ENCODE measurements around the gene CTAGE6. TPM values are rescaled to one million over a fixed set of nuclear protein-coding genes. Genes with fewer than 3 reads are reported as not detected.
"Not testable (repeated sequence)": the region's sequence is repeated elsewhere in the genome, so short reads cannot be mapped to it uniquely, and the experiment has no call there.

CTAGE6 gene
- not detected for total RNA-seq (ENCODE audit: unreplicated experiment)
- long read RNA-seq: 0 reads

GRCh38 chr7:143757596-143757995 is at the start of gene CTAGE6:
CTAGE6 (minus strand) TSS chr7:143757696; CDS start chr7:143757658, 38 bp downstream.
- not testable (repeated sequence) for H3K4me1 Mint-ChIP-seq (ENCODE audit: low read depth, unreplicated experiment); H3K36me3 Mint-ChIP-seq (ENCODE audit: unreplicated experiment); H3K27me3 Mint-ChIP-seq (ENCODE audit: unreplicated experiment); H3K27ac Mint-ChIP-seq (ENCODE audit: unreplicated experiment); H3K9me3 Mint-ChIP-seq (ENCODE audit: unreplicated experiment); DNase-seq; H3K4me3 Mint-ChIP-seq (ENCODE audit: unreplicated experiment)

- H3K4me3 Mint-ChIP-seq (ENCODE audit: unreplicated experiment); H3K9me3 Mint-ChIP-seq (ENCODE audit: unreplicated experiment); DNase-seq; H3K27me3 Mint-ChIP-seq (ENCODE audit: unreplicated experiment); H3K36me3 Mint-ChIP-seq (ENCODE audit: unreplicated experiment); H3K4me1 Mint-ChIP-seq (ENCODE audit: low read depth, unreplicated experiment); H3K27ac Mint-ChIP-seq (ENCODE audit: unreplicated experiment): not testable (repeated sequence)
Measured at GRCh38 chr7:143806664-143807071, 49.2 kb upstream of the CTAGE6 start.

GRCh38 chr7:143797896-143798290 is 40.4 kb upstream of the CTAGE6 start:
- not testable (repeated sequence) for H3K4me1 Mint-ChIP-seq (ENCODE audit: low read depth, unreplicated experiment); H3K27me3 Mint-ChIP-seq (ENCODE audit: unreplicated experiment)

GRCh38 chr7:143797119-143797895 is 39.8 kb upstream of the CTAGE6 start:
- not testable (repeated sequence) for H3K9me3 Mint-ChIP-seq (ENCODE audit: unreplicated experiment); H3K27ac Mint-ChIP-seq (ENCODE audit: unreplicated experiment); H3K4me1 Mint-ChIP-seq (ENCODE audit: low read depth, unreplicated experiment); H3K4me3 Mint-ChIP-seq (ENCODE audit: unreplicated experiment); H3K36me3 Mint-ChIP-seq (ENCODE audit: unreplicated experiment); DNase-seq; H3K27me3 Mint-ChIP-seq (ENCODE audit: unreplicated experiment)

More at GRCh38 chr7:143797896-143798290, 40.4 kb upstream of the CTAGE6 start:
- H3K27ac Mint-ChIP-seq (ENCODE audit: unreplicated experiment); DNase-seq; H3K9me3 Mint-ChIP-seq (ENCODE audit: unreplicated experiment); H3K36me3 Mint-ChIP-seq (ENCODE audit: unreplicated experiment); H3K4me3 Mint-ChIP-seq (ENCODE audit: unreplicated experiment): not testable (repeated sequence)

- not testable (repeated sequence) for H3K9me3 Mint-ChIP-seq (ENCODE audit: unreplicated experiment); H3K4me3 Mint-ChIP-seq (ENCODE audit: unreplicated experiment); DNase-seq
Measured at GRCh38 chr7:143795653-143796052, 38.2 kb upstream of the CTAGE6 start.

GRCh38 chr7:143792633-143793032 is 35.1 kb upstream of the CTAGE6 start:
- not testable (repeated sequence) for H3K4me3 Mint-ChIP-seq (ENCODE audit: unreplicated experiment); H3K36me3 Mint-ChIP-seq (ENCODE audit: unreplicated experiment); H3K4me1 Mint-ChIP-seq (ENCODE audit: low read depth, unreplicated experiment); H3K9me3 Mint-ChIP-seq (ENCODE audit: unreplicated experiment); H3K27me3 Mint-ChIP-seq (ENCODE audit: unreplicated experiment); DNase-seq; H3K27ac Mint-ChIP-seq (ENCODE audit: unreplicated experiment)

More at GRCh38 chr7:143795653-143796052, 38.2 kb upstream of the CTAGE6 start:
- H3K27ac Mint-ChIP-seq (ENCODE audit: unreplicated experiment); H3K36me3 Mint-ChIP-seq (ENCODE audit: unreplicated experiment); H3K4me1 Mint-ChIP-seq (ENCODE audit: low read depth, unreplicated experiment); H3K27me3 Mint-ChIP-seq (ENCODE audit: unreplicated experiment): not testable (repeated sequence)

GRCh38 chr7:143785415-143786182 is 28.1 kb upstream of the CTAGE6 start:
- not testable (repeated sequence) for H3K27me3 Mint-ChIP-seq (ENCODE audit: unreplicated experiment); H3K9me3 Mint-ChIP-seq (ENCODE audit: unreplicated experiment)

GRCh38 chr7:143779591-143779990 is 22.1 kb upstream of the CTAGE6 start:
- not testable (repeated sequence) for H3K4me3 Mint-ChIP-seq (ENCODE audit: unreplicated experiment); H3K27me3 Mint-ChIP-seq (ENCODE audit: unreplicated experiment); H3K9me3 Mint-ChIP-seq (ENCODE audit: unreplicated experiment); H3K4me1 Mint-ChIP-seq (ENCODE audit: low read depth, unreplicated experiment); DNase-seq; H3K36me3 Mint-ChIP-seq (ENCODE audit: unreplicated experiment); H3K27ac Mint-ChIP-seq (ENCODE audit: unreplicated experiment)

More at GRCh38 chr7:143785415-143786182, 28.1 kb upstream of the CTAGE6 start:
- not testable (repeated sequence) for H3K4me3 Mint-ChIP-seq (ENCODE audit: unreplicated experiment); H3K27ac Mint-ChIP-seq (ENCODE audit: unreplicated experiment); DNase-seq; H3K4me1 Mint-ChIP-seq (ENCODE audit: low read depth, unreplicated experiment); H3K36me3 Mint-ChIP-seq (ENCODE audit: unreplicated experiment)

- not testable (repeated sequence) for H3K27me3 Mint-ChIP-seq (ENCODE audit: unreplicated experiment); H3K9me3 Mint-ChIP-seq (ENCODE audit: unreplicated experiment); H3K4me3 Mint-ChIP-seq (ENCODE audit: unreplicated experiment); H3K4me1 Mint-ChIP-seq (ENCODE audit: low read depth, unreplicated experiment); DNase-seq; H3K36me3 Mint-ChIP-seq (ENCODE audit: unreplicated experiment); H3K27ac Mint-ChIP-seq (ENCODE audit: unreplicated experiment)
Measured at GRCh38 chr7:143772738-143773468, 15.4 kb upstream of the CTAGE6 start.

- H3K27me3 Mint-ChIP-seq (ENCODE audit: unreplicated experiment); H3K27ac Mint-ChIP-seq (ENCODE audit: unreplicated experiment); DNase-seq; H3K4me1 Mint-ChIP-seq (ENCODE audit: low read depth, unreplicated experiment); H3K9me3 Mint-ChIP-seq (ENCODE audit: unreplicated experiment); H3K4me3 Mint-ChIP-seq (ENCODE audit: unreplicated experiment); H3K36me3 Mint-ChIP-seq (ENCODE audit: unreplicated experiment): not testable (repeated sequence)
Measured at GRCh38 chr7:143767531-143767930, 10.0 kb upstream of the CTAGE6 start.

GRCh38 chr7:143765678-143766077 is 8.2 kb upstream of the CTAGE6 start:
- not testable (repeated sequence) for H3K4me3 Mint-ChIP-seq (ENCODE audit: unreplicated experiment); H3K27ac Mint-ChIP-seq (ENCODE audit: unreplicated experiment); H3K36me3 Mint-ChIP-seq (ENCODE audit: unreplicated experiment); DNase-seq; H3K4me1 Mint-ChIP-seq (ENCODE audit: low read depth, unreplicated experiment); H3K27me3 Mint-ChIP-seq (ENCODE audit: unreplicated experiment); H3K9me3 Mint-ChIP-seq (ENCODE audit: unreplicated experiment)

GRCh38 chr7:143763065-143763464 is 5.6 kb upstream of the CTAGE6 start:
- not testable (repeated sequence) for H3K4me1 Mint-ChIP-seq (ENCODE audit: low read depth, unreplicated experiment); DNase-seq; H3K4me3 Mint-ChIP-seq (ENCODE audit: unreplicated experiment); H3K36me3 Mint-ChIP-seq (ENCODE audit: unreplicated experiment); H3K9me3 Mint-ChIP-seq (ENCODE audit: unreplicated experiment); H3K27me3 Mint-ChIP-seq (ENCODE audit: unreplicated experiment); H3K27ac Mint-ChIP-seq (ENCODE audit: unreplicated experiment)

All from glutamatergic neuron (in vitro differentiated cells).